Lower leg skin (tissue), 4 donors: ENCODE results near the gene CFDP1. TPM values are rescaled to one million over a fixed set of nuclear protein-coding genes. Genes with fewer than 3 reads are reported as not detected.

Experiments used
- DNase-seq, 2 donors: peaks; one replicate each; pipeline ENCODE4 v3.0.0-alpha.2; 2019; ENCODE audit warnings: low spot score in 2 of 2
- H3K4me3 ChIP-seq: fragments of 200-600 bp; sonication (generic); 2 replicates; pipeline ENCODE4 v1.5.1; 2017; ENCODE audit warnings: mild to moderate bottlenecking, low read depth; ENCODE audit not compliant: poor library complexity, severe bottlenecking
- CTCF ChIP-seq, 3 donors: fragments of 450-650 bp; IDR thresholded peaks; one replicate each; pipeline ENCODE4 v1.5.1; 2016; ENCODE audit warnings: antibody characterized with exemption in 3 of 3, mild to moderate bottlenecking in 3 of 3, moderate library complexity in 2 of 3
- WGBS, 2 donors: methylation state at CpG; one replicate each; pipeline ENCODE4 v1.1.5; 2018; 5-methylcytosine and 5-hydroxymethylcytosine counted together
- intact Hi-C: fragments of 100-400 bp; cut with DNase I; formaldehyde crosslinking; loops from one replicate; pipeline ENCODE4 v1.15.0; 2023; ENCODE audit warnings: low total_unique reads
- total RNA-seq, 4 donors: library from RNA; depleted of rRNA; stranded (reverse); fragments of >200 nt; gene quantifications; one replicate each; pipeline ENCODE4 v1.1.0, GENCODE V29; 2016

Gene CFDP1
- total RNA-seq, 4 donors from 2014 or later = 43.1 to 52.3 (median 49.5) TPM

- no peak overlapping the region for H3K4me3 ChIP-seq
- 68 to 70% methylated on average over 5 to 7 of the region's 7 CpGs for WGBS, 2 donors
- TF ChIP-seq CTCF (IDR thresholded peaks at IDR 0.05) = no peak
- intact Hi-C loops = no loop called here
- no peak for DNase-seq
Measured at GRCh38 chr16:75244225-75244809, 189.0 kb downstream of the CFDP1 start.

Other genes starting within 250 kb of the CFDP1 start
- 1 to 10 TPM in 1 of 4 donors, not detected in 3; 1.9 TPM for gene CTRB2, start 226.3 kb downstream of the CFDP1 start, total RNA-seq
- gene CTRB1, start 214.5 kb downstream of the CFDP1 start, total RNA-seq = 1 to 10 TPM in 1 of 4 donors, not detected in 3; 1.0 TPM
- gene BCAR1, start 181.9 kb downstream of the CFDP1 start, total RNA-seq = 10 to 100 TPM; 16.4 to 38.1 (median 28.8) TPM
- gene TMEM170A, start 31.2 kb upstream of the CFDP1 start, total RNA-seq = 10 to 100 TPM; 13.6 to 15.7 (median 15.0) TPM
- gene CHST6, start 61.9 kb upstream of the CFDP1 start, total RNA-seq = under 1 TPM in 3 of 4 donors, not detected in 1; 0.11 to 0.56 (median 0.16) TPM
- under 1 TPM in 1 of 4 donors, not detected in 3; 0.83 TPM for gene CHST5, start 102.6 kb upstream of the CFDP1 start, total RNA-seq
- 10 to 100 TPM in 1 of 4 donors, 1 to 10 TPM in 3; 2.6 to 12.8 (median 6.7) TPM for gene TMEM231, start 122.7 kb upstream of the CFDP1 start, total RNA-seq
- gene GABARAPL2, start 132.9 kb upstream of the CFDP1 start, total RNA-seq = 100 to 1,000 TPM; 119 to 176 (median 149) TPM
- 10 to 100 TPM; 36.5 to 48.9 (median 42.1) TPM for gene ADAT1, start 189.8 kb upstream of the CFDP1 start, total RNA-seq
- 100 to 1,000 TPM in 2 of 4 donors, 10 to 100 TPM in 2; 88.6 to 110 (median 100) TPM for gene KARS1, start 214.2 kb upstream of the CFDP1 start, total RNA-seq
- 10 to 100 TPM; 72.6 to 97.2 (median 85.2) TPM for gene TERF2IP, start 214.3 kb upstream of the CFDP1 start, total RNA-seq
- gene CPHXL2, start 243.5 kb upstream of the CFDP1 start, total RNA-seq = not detected